Muscle layer of colon (tissue), 2 donors: ENCODE results near the gene CCNF.

Source experiments
- H3K27ac ChIP-seq: one replicate; pipeline ENCODE4 v1.7.0; 2013; ENCODE audit warnings: low read depth, mild to moderate bottlenecking, low read length, moderate library complexity
- H3K27me3 ChIP-seq, 2 donors: one replicate each; pipeline ENCODE4 v1.7.0; 2013; ENCODE audit warnings: low read length in 2 of 2, mild to moderate bottlenecking in 2 of 2; ENCODE audit not compliant: insufficient read depth in 2 of 2, control insufficient read depth in 1 of 2
- H3K36me3 ChIP-seq: one replicate; pipeline ENCODE4 v1.7.0; 2013; ENCODE audit warnings: mild to moderate bottlenecking, low read length; ENCODE audit not compliant: insufficient read depth
- H3K4me1 ChIP-seq: one replicate; pipeline ENCODE4 v1.7.0; 2013; ENCODE audit warnings: mild to moderate bottlenecking, low read length; ENCODE audit not compliant: insufficient read depth
- H3K4me3 ChIP-seq, 2 donors: one replicate each; pipeline ENCODE4 v1.7.0; 2013; ENCODE audit warnings: low read length in 2 of 2, low read depth in 1 of 2, mild to moderate bottlenecking in 1 of 2, moderate library complexity in 1 of 2
- H3K9ac ChIP-seq: one replicate; pipeline ENCODE4 v1.7.0; 2013; ENCODE audit warnings: low read length
- H3K9me3 ChIP-seq: one replicate; pipeline ENCODE4 v1.7.0; 2013; ENCODE audit warnings: mild to moderate bottlenecking, low read length
- donor health status: abdominal sarcoma.
- donor health status: Adenocarcinoma of cecum.

The CCNF gene

GRCh38 chr16:2447920-2448583 lies 18.8 kb downstream of the CCNF start:
- Histone ChIP-seq H3K36me3 (no peaks in the 10 kb centered on the region), H3K9ac (no peak overlapping the region), H3K4me3 (no peak overlapping the region), H3K27me3 (no peaks in the 10 kb centered on the region), H3K9me3 (no peaks in the 10 kb centered on the region), H3K4me1 (no peaks in the 10 kb centered on the region), H3K27ac (no peak overlapping the region)

- no peak overlapping the region for H3K9ac ChIP-seq
- H3K36me3 ChIP-seq, result no peaks in the 10 kb centered on the region
- no peak overlapping the region for H3K4me3 ChIP-seq
- H3K9me3 ChIP-seq, result no peaks in the 10 kb centered on the region
- H3K27me3 ChIP-seq, result no peaks in the 10 kb centered on the region
- H3K27ac ChIP-seq, result no peak overlapping the region
- no peaks in the 10 kb centered on the region for H3K4me1 ChIP-seq
Observed at GRCh38 chr16:2449118-2449517, 19.9 kb downstream of the CCNF start.

- no peaks in the 10 kb centered on the region for H3K36me3 ChIP-seq
Observed at GRCh38 chr16:2450535-2450934, 21.3 kb downstream of the CCNF start.

GRCh38 chr16:2450975-2451381 lies 21.7 kb downstream of the CCNF start:
- Histone ChIP-seq H3K4me3 (no peak overlapping the region), H3K9ac (no peak overlapping the region), H3K36me3 (no peaks in the 10 kb centered on the region), H3K9me3 (no peaks in the 10 kb centered on the region), H3K27ac (no peak overlapping the region), H3K27me3 (no peaks in the 10 kb centered on the region), H3K4me1 (no peaks in the 10 kb centered on the region)

More at GRCh38 chr16:2450535-2450934, 21.3 kb downstream of the CCNF start:
- H3K4me3 ChIP-seq, result no peak overlapping the region
- no peaks in the 10 kb centered on the region for H3K27me3 ChIP-seq
- H3K4me1 ChIP-seq, result no peaks in the 10 kb centered on the region
- no peaks in the 10 kb centered on the region for H3K9me3 ChIP-seq
- H3K9ac ChIP-seq, result no peak overlapping the region
- H3K27ac ChIP-seq, result no peak overlapping the region

- H3K36me3 ChIP-seq, result no peaks in the 10 kb centered on the region
- no peak overlapping the region for H3K4me3 ChIP-seq
Observed at GRCh38 chr16:2451851-2452320, 22.6 kb downstream of the CCNF start.

GRCh38 chr16:2452650-2453049 lies 23.4 kb downstream of the CCNF start:
- Histone ChIP-seq H3K27me3 (no peaks in the 10 kb centered on the region), H3K9ac (no peak overlapping the region), H3K27ac (no peak overlapping the region), H3K36me3 (no peaks in the 10 kb centered on the region), H3K9me3 (no peaks in the 10 kb centered on the region), H3K4me3 (no peak overlapping the region), H3K4me1 (no peaks in the 10 kb centered on the region)

More at GRCh38 chr16:2451851-2452320, 22.6 kb downstream of the CCNF start:
- H3K4me1 ChIP-seq, result no peaks in the 10 kb centered on the region
- no peak overlapping the region for H3K9ac ChIP-seq
- H3K27me3 ChIP-seq, result no peaks in the 10 kb centered on the region
- H3K27ac ChIP-seq, result no peak overlapping the region
- no peaks in the 10 kb centered on the region for H3K9me3 ChIP-seq

- peaks cover 9% of the 10 kb centered on the region for H3K4me1 ChIP-seq
- H3K36me3 ChIP-seq, result no peaks in the 10 kb centered on the region
- H3K27me3 ChIP-seq, result no peaks in the 10 kb centered on the region
- H3K9me3 ChIP-seq, result no peaks in the 10 kb centered on the region
- H3K4me3 ChIP-seq, result no peak overlapping the region
- no peak overlapping the region for H3K27ac ChIP-seq
- no peak overlapping the region for H3K9ac ChIP-seq
Observed at GRCh38 chr16:2455081-2455845, 26.0 kb downstream of the CCNF start.

- Histone ChIP-seq H3K9me3 (no peaks in the 10 kb centered on the region), H3K27ac (no peak overlapping the region), H3K27me3 (no peaks in the 10 kb centered on the region), H3K4me3 (no peak overlapping the region), H3K4me1 (peaks cover 13% of the 10 kb centered on the region), H3K36me3 (no peaks in the 10 kb centered on the region), H3K9ac (no peak overlapping the region)
Observed at GRCh38 chr16:2456551-2457153, 27.4 kb downstream of the CCNF start.

- no peak overlapping the region for H3K9ac ChIP-seq
- H3K4me1 ChIP-seq, result peaks cover 13% of the 10 kb centered on the region
- H3K27me3 ChIP-seq, result no peaks in the 10 kb centered on the region
- no peaks in the 10 kb centered on the region for H3K9me3 ChIP-seq
- no peak overlapping the region for H3K27ac ChIP-seq
- H3K36me3 ChIP-seq, result no peaks in the 10 kb centered on the region
- no peak overlapping the region for H3K4me3 ChIP-seq
Observed at GRCh38 chr16:2457267-2457666, 28.0 kb downstream of the CCNF start.

- Histone ChIP-seq H3K9ac (no peak overlapping the region), H3K36me3 (no peaks in the 10 kb centered on the region), H3K4me1 (peaks cover 13% of the 10 kb centered on the region), H3K4me3 (no peak overlapping the region), H3K27ac (no peak overlapping the region), H3K9me3 (no peaks in the 10 kb centered on the region), H3K27me3 (no peaks in the 10 kb centered on the region)
Observed at GRCh38 chr16:2457946-2458345, 28.7 kb downstream of the CCNF start.

GRCh38 chr16:2458887-2459646 lies 29.8 kb downstream of the CCNF start:
- H3K4me3 ChIP-seq, result peak overlapping the region; percentile 85 to 88
- no peaks in the 10 kb centered on the region for H3K36me3 ChIP-seq
- H3K9me3 ChIP-seq, result no peaks in the 10 kb centered on the region
- H3K27ac ChIP-seq, result no peak overlapping the region
- no peak overlapping the region for H3K9ac ChIP-seq
- no peaks in the 10 kb centered on the region for H3K27me3 ChIP-seq
- peaks cover 13% of the 10 kb centered on the region for H3K4me1 ChIP-seq
